MCF 10A (cell line): ENCODE measurements around the gene MSI1. TPM values are rescaled to one million over a fixed set of nuclear protein-coding genes. Genes with fewer than 3 reads are reported as not detected.

Source experiments
- BruUV-seq: library from RNA; stranded (reverse); fragments of 400-500 nt; replicated peaks from 2 replicates; lab custom pipeline; 2021; lab: Mats Ljungman, UMichigan
- CTCF ChIA-PET: fragments of 300-600 bp; sonication (Branson Sonifier 250); formaldehyde crosslinking; extraction: SDS; loops from one replicate; lab custom pipeline; 2021; ENCODE audit warnings: antibody characterized with exemption, inconsistent platforms; lab: Yijun Ruan, JAX
- POLR2A ChIA-PET: fragments of 300-600, 350-650 bp; sonication (Branson Sonifier 250); formaldehyde crosslinking; extraction: SDS; loops from one replicate; lab custom pipeline; 2020; ENCODE audit warnings: antibody characterized with exemption, inconsistent platforms; lab: Yijun Ruan, JAX
- DNase-seq: peaks from one replicate; pipeline ENCODE4 v3.0.0-alpha.2; 2018; ENCODE audit not compliant: unreplicated experiment
- H3K27ac Mint-ChIP-seq: one replicate; pipeline ENCODE4 v1.8.0; 2022; ENCODE audit warnings: mild to moderate bottlenecking, low read depth, mixed read lengths; ENCODE audit not compliant: unreplicated experiment
- H3K27me3 Mint-ChIP-seq: one replicate; pipeline ENCODE4 v1.8.0; 2022; ENCODE audit warnings: mixed read lengths; ENCODE audit not compliant: insufficient read depth, unreplicated experiment
- H3K36me3 Mint-ChIP-seq: one replicate; pipeline ENCODE4 v1.8.0; 2022; ENCODE audit warnings: mild to moderate bottlenecking, moderate library complexity, mixed read lengths; ENCODE audit not compliant: insufficient read depth, unreplicated experiment
- H3K4me1 Mint-ChIP-seq: one replicate; pipeline ENCODE4 v1.8.0; 2022; ENCODE audit warnings: mixed read lengths; ENCODE audit not compliant: insufficient read depth, unreplicated experiment
- H3K4me3 Mint-ChIP-seq: one replicate; pipeline ENCODE4 v1.8.0; 2022; ENCODE audit warnings: mild to moderate bottlenecking, moderate library complexity, mixed read lengths; ENCODE audit not compliant: unreplicated experiment
- H3K9me3 Mint-ChIP-seq: one replicate; pipeline ENCODE4 v1.8.0; 2022; ENCODE audit warnings: mixed read lengths; ENCODE audit not compliant: unreplicated experiment
- intact Hi-C: fragments of 100-400 bp; cut with micrococcal nuclease; formaldehyde crosslinking; loops from 2 replicates; pipeline ENCODE4 v1.14.1; 2022
- total RNA-seq: library from RNA; stranded (reverse); gene quantifications from 2 replicates; pipeline ENCODE4 v1.2.3, GENCODE V29; 2022
- TF ChIP-seq, protein P1 (sequence below): fragments of 200-600 bp; IDR thresholded peaks from one replicate; pipeline ENCODE4 v1.8.0; 2022; ENCODE audit warnings: antibody characterized with exemption, mild to moderate bottlenecking; ENCODE audit not compliant: unreplicated experiment

Gene MSI1
- total RNA-seq, 1 experiment from 2014 or later: not detected

DNA sequence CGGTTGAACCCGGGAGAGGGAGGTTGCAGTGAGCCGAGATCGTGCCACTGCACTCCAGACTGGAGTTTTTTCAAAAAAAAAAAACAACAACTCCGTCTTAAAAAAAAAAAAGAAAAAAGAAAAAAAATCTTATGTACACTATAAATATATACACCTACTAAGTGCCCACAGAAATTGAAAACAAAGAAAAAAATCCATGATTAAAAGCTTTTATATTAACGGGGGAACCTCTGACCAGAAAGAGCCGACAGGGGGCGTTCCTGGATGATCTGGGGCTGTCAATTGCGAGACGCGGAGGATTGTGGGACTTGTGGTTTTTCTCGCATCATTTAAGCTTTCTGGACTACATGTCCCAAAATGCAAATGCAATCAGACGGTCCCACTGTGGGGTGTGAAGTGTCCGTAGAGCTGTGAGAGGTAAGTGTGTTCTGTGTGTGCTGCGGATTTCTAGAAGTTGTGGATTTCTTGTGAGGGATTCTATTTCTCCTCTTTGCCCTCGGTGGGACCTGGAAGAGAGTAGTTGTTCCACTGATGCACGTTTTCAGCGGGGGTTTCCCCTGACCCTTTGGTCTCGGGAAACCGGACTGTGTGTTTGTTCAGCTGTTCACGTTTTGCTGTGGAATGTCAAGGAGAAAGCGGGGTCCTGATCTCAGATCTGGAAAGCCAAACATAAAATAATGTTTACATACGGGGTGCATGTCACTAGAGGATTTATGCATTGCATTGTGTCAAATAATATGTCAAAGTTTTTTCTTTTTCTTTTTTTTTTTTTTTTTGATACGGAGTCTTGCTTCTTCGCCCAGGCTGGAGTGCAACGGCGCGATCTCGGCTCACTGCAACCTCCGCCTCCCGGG lies 66.8 kb downstream of the MSI1 start, which contains the start of gene SIRT4:
Gene SIRT4 (plus strand): TSS at position 360 of the 854 bp plus-strand sequence. CDS start 1,241 bp downstream, outside the sequence.
- ChIA-PET CTCF (interaction anchor here (0.6 to 3.8 kb wide), 17 partner anchors 9 to 203 kb away, joined by 3 to 64 read pairs (median 3); partner anchors contain the start of gene RNU4-1), POLR2A (interaction anchor here (1.0 to 3.3 kb wide), 11 partner anchors 10 to 227 kb away, joined by 3 to 78 read pairs (median 4); partner anchors contain the start of genes COQ5, DYNLL1, RNU4-1 and RNU4-2)
- H3K36me3 Mint-ChIP-seq: peaks cover 5% of the 10 kb centered on the region
- peak within 1 kb of the TSS; percentile 97 for H3K4me3 Mint-ChIP-seq
- no TSS peak for BruUV-seq
- H3K4me1 Mint-ChIP-seq: peaks cover 5% of the 10 kb centered on the region
- intact Hi-C loops: loop anchor here (1.0 kb wide), 1 partner anchor 9 kb away; the partner anchor contains the start of gene RNU4-1
- no peaks in the 10 kb centered on the region for H3K27me3 Mint-ChIP-seq
- H3K27ac Mint-ChIP-seq: peak within 1 kb of the TSS; percentile 88
- peak; percentile 96 for DNase-seq
- TF ChIP-seq, protein P1, sequence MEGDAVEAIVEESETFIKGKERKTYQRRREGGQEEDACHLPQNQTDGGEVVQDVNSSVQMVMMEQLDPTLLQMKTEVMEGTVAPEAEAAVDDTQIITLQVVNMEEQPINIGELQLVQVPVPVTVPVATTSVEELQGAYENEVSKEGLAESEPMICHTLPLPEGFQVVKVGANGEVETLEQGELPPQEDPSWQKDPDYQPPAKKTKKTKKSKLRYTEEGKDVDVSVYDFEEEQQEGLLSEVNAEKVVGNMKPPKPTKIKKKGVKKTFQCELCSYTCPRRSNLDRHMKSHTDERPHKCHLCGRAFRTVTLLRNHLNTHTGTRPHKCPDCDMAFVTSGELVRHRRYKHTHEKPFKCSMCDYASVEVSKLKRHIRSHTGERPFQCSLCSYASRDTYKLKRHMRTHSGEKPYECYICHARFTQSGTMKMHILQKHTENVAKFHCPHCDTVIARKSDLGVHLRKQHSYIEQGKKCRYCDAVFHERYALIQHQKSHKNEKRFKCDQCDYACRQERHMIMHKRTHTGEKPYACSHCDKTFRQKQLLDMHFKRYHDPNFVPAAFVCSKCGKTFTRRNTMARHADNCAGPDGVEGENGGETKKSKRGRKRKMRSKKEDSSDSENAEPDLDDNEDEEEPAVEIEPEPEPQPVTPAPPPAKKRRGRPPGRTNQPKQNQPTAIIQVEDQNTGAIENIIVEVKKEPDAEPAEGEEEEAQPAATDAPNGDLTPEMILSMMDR: peak; percentile 64
- H3K9me3 Mint-ChIP-seq: no peaks in the 10 kb centered on the region

DNA sequence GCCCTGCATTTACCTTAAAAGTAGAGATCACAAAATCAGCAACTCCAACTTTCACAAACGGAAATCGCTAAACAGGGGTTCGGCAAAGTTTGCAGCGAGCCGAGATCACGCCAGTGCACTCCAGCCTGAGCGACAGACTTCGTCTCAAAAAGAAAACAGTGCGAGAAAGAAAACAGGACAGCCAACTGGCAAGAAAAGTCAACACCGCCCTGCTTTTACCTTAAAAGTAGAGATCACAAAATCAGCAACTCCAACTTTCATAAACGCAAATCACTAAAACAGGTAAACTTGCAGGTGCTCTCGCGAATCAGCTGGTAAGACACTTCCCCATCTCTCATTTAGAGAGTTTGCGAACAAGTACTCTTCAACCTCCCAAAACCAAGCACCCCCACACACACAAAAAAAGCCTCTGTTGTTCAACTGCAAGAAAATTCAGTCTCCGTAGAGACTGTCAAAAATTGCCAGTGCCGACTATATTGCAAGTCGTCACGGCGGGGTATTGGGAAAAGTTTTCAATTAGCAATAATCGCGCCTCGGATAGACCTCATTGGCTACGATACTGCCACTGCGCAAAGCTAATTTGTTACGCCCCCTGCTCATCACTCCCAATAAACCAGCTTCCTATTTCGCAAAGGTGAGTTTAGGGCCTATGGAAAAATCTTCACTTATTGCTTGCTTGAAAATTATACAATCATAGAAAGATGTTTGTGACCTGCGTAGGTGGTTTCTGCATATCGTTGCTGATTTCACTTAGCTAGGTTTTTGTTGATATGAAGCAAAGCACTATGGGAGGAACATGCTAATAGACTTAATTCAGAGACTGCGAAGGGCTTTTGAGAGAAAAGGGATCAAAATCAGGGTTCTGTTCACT lies 76.1 kb downstream of the MSI1 start, which contains the start of gene RNU4-1:
Gene RNU4-1 (minus strand): TSS at position 577 of the 871 bp plus-strand sequence.
- peak; percentile 95 for DNase-seq
- no peak within 1 kb of the TSS for H3K27ac Mint-ChIP-seq
- ChIA-PET POLR2A (interaction anchor here (0.6 to 5.5 kb wide), 35 partner anchors 10 to 984 kb away, joined by 3 to 125 read pairs (median 6); partner anchors contain the start of genes COX6A1, POP5, PXN and RAB35), CTCF (interaction anchor here (0.7 to 1.6 kb wide), 4 partner anchors 10 to 92 kb away, joined by 3 to 4 read pairs (median 3); partner anchors contain the start of gene SIRT4)
- intact Hi-C loops: loop anchor here (1.0 kb wide), 1 partner anchor 9 kb away; the partner anchor contains the start of gene SIRT4
- TF ChIP-seq, protein P1: no peak
- no TSS peak for BruUV-seq
- no peaks in the 10 kb centered on the region for H3K9me3 Mint-ChIP-seq
- H3K27me3 Mint-ChIP-seq: no peaks in the 10 kb centered on the region
- H3K4me3 Mint-ChIP-seq: no peak within 1 kb of the TSS
- H3K36me3 Mint-ChIP-seq: no peaks in the 10 kb centered on the region
- no peaks in the 10 kb centered on the region for H3K4me1 Mint-ChIP-seq

DNA sequence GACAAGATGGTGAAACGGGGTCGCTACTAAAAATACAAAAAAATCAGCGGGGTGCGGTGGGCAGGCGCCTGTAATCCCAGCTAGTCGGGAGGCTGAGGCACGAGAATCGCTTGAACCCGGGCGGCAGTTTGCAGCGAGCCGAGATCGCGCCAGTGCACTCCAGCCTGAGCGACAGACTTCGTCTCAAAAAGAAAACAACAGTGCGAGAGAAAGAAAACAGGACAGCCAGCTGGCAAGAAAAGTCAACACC lies 76.6 kb downstream of the MSI1 start:
- ChIA-PET POLR2A (interaction anchor here (0.6 to 5.5 kb wide), 31 partner anchors 10 to 985 kb away, joined by 3 to 125 read pairs (median 6); partner anchors contain the start of genes COX6A1, PXN, RAB35 and RPLP0), CTCF (interaction anchor here (1.6 to 1.8 kb wide), 2 partner anchors 10 to 64 kb away, joined by 4 to 10 read pairs; partner anchors contain the start of gene SIRT4)
- Mint-ChIP-seq H3K9me3 (no peaks in the 10 kb centered on the region), H3K27ac (no peak overlapping the region), H3K36me3 (no peaks in the 10 kb centered on the region), H3K27me3 (no peaks in the 10 kb centered on the region), H3K4me1 (no peaks in the 10 kb centered on the region), H3K4me3 (no peak overlapping the region)
- TF ChIP-seq, protein P1: no peak
- TSS peak; percentile 54 for BruUV-seq
- intact Hi-C loops: no loop called here
- no peak for DNase-seq

Other genes with a start within 250 kb of the MSI1 start
- 116 and 117 TPM in 2 replicates for gene GCN1, start 174.4 kb downstream of the MSI1 start, total RNA-seq
- 2,870 and 3,181 TPM in 2 replicates for gene RPLP0, start 168.1 kb downstream of the MSI1 start, total RNA-seq
- 216 and 256 TPM in 2 replicates for gene PXN, start 103.4 kb downstream of the MSI1 start, total RNA-seq
- 2,753 and 3,369 TPM in 2 replicates for gene RNU4-2, start 77.3 kb downstream of the MSI1 start, total RNA-seq
- 1,764 and 2,069 TPM in 2 replicates for gene RNU4-1, start 75.9 kb downstream of the MSI1 start, total RNA-seq
- 0.61 TPM in 1 of 2 replicates, not detected in the other for gene SIRT4, start 66.8 kb downstream of the MSI1 start, total RNA-seq
- gene PLA2G1B, start 41.4 kb downstream of the MSI1 start, total RNA-seq: not detected in 2 replicates
- 475 and 518 TPM in 2 replicates for gene COX6A1, start 68.9 kb upstream of the MSI1 start, total RNA-seq
- 48.4 and 50.2 TPM in 2 replicates for gene TRIAP1, start 77.2 kb upstream of the MSI1 start, total RNA-seq
- 29.7 and 32.1 TPM in 2 replicates for gene GATC, start 77.3 kb upstream of the MSI1 start, total RNA-seq
- gene SRSF9, start 100.6 kb upstream of the MSI1 start, total RNA-seq: 192 and 193 TPM in 2 replicates
- gene DYNLL1, start 126.9 kb upstream of the MSI1 start, total RNA-seq: 247 and 351 TPM in 2 replicates
- 21.5 and 22.9 TPM in 2 replicates for gene COQ5, start 160.0 kb upstream of the MSI1 start, total RNA-seq
- 166 and 222 TPM in 2 replicates for gene RNF10, start 165.2 kb upstream of the MSI1 start, total RNA-seq
- gene POP5, start 212.2 kb upstream of the MSI1 start, total RNA-seq: 24.3 and 29.9 TPM in 2 replicates